OCI-LY1 (cell line): ENCODE measurements around the gene REXO1.
A peak's percentile ranks its signal among the peaks of the same experiment; 100 is the strongest.

Experiments
- H2AFZ ChIP-seq: fragments of 200-600 bp; sonication (generic), shearing (Covaris generic); 2 replicates; pipeline ENCODE4 v1.6.0; 2014; ENCODE audit warnings: antibody characterized with exemption, mild to moderate bottlenecking, low read length
- H3F3A ChIP-seq: fragments of 200-600 bp; sonication (generic), shearing (Covaris generic); 2 replicates; pipeline ENCODE4 v1.6.0; 2014; ENCODE audit warnings: mild to moderate bottlenecking, antibody characterized with exemption, low read length, moderate library complexity; ENCODE audit not compliant: insufficient read depth
- H3K27ac ChIP-seq: fragments of 200-600 bp; sonication (generic); 2 replicates; pipeline ENCODE4 v1.5.1; 2014; ENCODE audit warnings: low read length, mixed run types, mild to moderate bottlenecking, low read depth; ENCODE audit not compliant: poor library complexity, severe bottlenecking
- H3K27me3 ChIP-seq: fragments of 200-600 bp; sonication (generic); 2 replicates; pipeline ENCODE4 v1.6.0; 2014; ENCODE audit warnings: antibody characterized with exemption, mild to moderate bottlenecking, low read length, moderate library complexity; ENCODE audit not compliant: insufficient read depth
- H3K36me3 ChIP-seq: fragments of 200-600 bp; sonication (generic); 2 replicates; pipeline ENCODE4 v1.6.1; 2014; ENCODE audit warnings: mild to moderate bottlenecking, antibody characterized with exemption, low read length, moderate library complexity, mixed read lengths; ENCODE audit not compliant: insufficient read depth
- H3K4me1 ChIP-seq: fragments of 200-600 bp; sonication (generic); 2 replicates; pipeline ENCODE4 v1.5.1; 2014; ENCODE audit warnings: mild to moderate bottlenecking, low read length, moderate library complexity; ENCODE audit not compliant: insufficient read depth, severe bottlenecking
- H3K4me2 ChIP-seq: fragments of 200-600 bp; sonication (generic), shearing (Covaris generic); 2 replicates; pipeline ENCODE4 v1.6.1; 2014; ENCODE audit warnings: low read length
- H3K4me3 ChIP-seq: fragments of 200-600 bp; sonication (generic); 2 replicates; pipeline ENCODE4 v1.5.1; 2014; ENCODE audit warnings: low read length, low read depth, mild to moderate bottlenecking, mixed read lengths; ENCODE audit not compliant: poor library complexity, severe bottlenecking
- H3K79me2 ChIP-seq: fragments of 200-600 bp; shearing (Covaris generic); 2 replicates; pipeline ENCODE4 v1.6.1; 2016; ENCODE audit warnings: mixed run types, low read length, mixed read lengths; ENCODE audit not compliant: insufficient read depth
- H3K9ac ChIP-seq: fragments of 200-600 bp; sonication (generic), shearing (Covaris generic); 2 replicates; pipeline ENCODE4 v1.6.1; 2014; ENCODE audit warnings: mild to moderate bottlenecking, low read length, mixed read lengths
- H3K9me2 ChIP-seq: fragments of 200-600 bp; sonication (generic), shearing (Covaris generic); 2 replicates; pipeline ENCODE4 v1.6.1; 2014; ENCODE audit warnings: low read depth, mild to moderate bottlenecking, low read length, mixed read lengths
- H3K9me3 ChIP-seq: fragments of 200-600 bp; shearing (Covaris generic); 2 replicates; pipeline ENCODE4 v1.6.1; 2014; ENCODE audit warnings: low read length, mixed read lengths
- H4K20me1 ChIP-seq: fragments of 200-600 bp; sonication (generic), shearing (Covaris generic); 2 replicates; pipeline ENCODE4 v1.6.0; 2016; ENCODE audit warnings: mild to moderate bottlenecking, low read length; ENCODE audit not compliant: insufficient read depth
- EZH2 ChIP-seq: fragments of 200-600 bp; sonication (generic), shearing (Covaris generic); IDR thresholded peaks from 2 replicates; pipeline ENCODE4 v1.8.0; 2017; ENCODE audit warnings: borderline replicate concordance, mixed run types, mild to moderate bottlenecking, antibody characterized with exemption, low read length, moderate library complexity, mixed read lengths
- TF ChIP-seq, protein P1 (sequence below): fragments of 200-600 bp; sonication (generic), shearing (Covaris generic); IDR thresholded peaks from 2 replicates; pipeline ENCODE4 v1.5.1; 2017; ENCODE audit warnings: mild to moderate bottlenecking, antibody characterized with exemption, low read length, moderate library complexity, mixed read lengths

Gene REXO1

DNA sequence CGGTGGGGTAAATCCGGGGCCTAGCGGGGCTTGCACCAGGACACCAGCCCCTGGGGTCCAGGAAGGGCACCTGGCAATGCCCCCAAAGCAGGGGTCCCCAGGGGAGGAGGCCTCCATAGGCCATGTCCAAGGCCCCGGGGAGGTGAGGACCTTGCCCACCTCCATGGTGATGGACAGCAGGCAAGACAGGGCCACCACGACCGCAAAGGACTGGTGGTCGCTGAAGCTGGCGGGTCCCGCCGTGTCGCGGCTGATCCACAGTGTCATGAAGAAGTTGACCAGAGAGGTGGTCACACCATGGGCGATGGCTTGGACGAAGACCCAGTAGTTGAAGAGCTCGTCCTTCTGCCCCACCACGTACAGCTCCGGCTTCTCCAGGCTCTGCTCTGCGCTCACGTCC lies 63.0 kb downstream of the REXO1 start:
- TF ChIP-seq, protein P1, sequence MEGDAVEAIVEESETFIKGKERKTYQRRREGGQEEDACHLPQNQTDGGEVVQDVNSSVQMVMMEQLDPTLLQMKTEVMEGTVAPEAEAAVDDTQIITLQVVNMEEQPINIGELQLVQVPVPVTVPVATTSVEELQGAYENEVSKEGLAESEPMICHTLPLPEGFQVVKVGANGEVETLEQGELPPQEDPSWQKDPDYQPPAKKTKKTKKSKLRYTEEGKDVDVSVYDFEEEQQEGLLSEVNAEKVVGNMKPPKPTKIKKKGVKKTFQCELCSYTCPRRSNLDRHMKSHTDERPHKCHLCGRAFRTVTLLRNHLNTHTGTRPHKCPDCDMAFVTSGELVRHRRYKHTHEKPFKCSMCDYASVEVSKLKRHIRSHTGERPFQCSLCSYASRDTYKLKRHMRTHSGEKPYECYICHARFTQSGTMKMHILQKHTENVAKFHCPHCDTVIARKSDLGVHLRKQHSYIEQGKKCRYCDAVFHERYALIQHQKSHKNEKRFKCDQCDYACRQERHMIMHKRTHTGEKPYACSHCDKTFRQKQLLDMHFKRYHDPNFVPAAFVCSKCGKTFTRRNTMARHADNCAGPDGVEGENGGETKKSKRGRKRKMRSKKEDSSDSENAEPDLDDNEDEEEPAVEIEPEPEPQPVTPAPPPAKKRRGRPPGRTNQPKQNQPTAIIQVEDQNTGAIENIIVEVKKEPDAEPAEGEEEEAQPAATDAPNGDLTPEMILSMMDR, result no peak
- TF ChIP-seq EZH2, result no peak
- Histone ChIP-seq H3K79me2 (no peaks in the 10 kb centered on the region), H3K4me1 (peaks cover 6% of the 10 kb centered on the region), H3K9ac (no peak overlapping the region), H3F3A (no peaks in the 10 kb centered on the region), H3K36me3 (no peaks in the 10 kb centered on the region), H3K4me2 (no peak overlapping the region), H3K27ac (no peak overlapping the region), H2AFZ (no peak overlapping the region), H4K20me1 (no peaks in the 10 kb centered on the region), H3K27me3 (peaks cover 16% of the 10 kb centered on the region; the same call in 1 of the 2 replicates), H3K9me2 (no peaks in the 10 kb centered on the region), H3K4me3 (no peak overlapping the region), H3K9me3 (peaks cover 4% of the 10 kb centered on the region)

- H3K4me2 ChIP-seq, result peak overlapping the region; percentile 29; the same call in 1 of the 2 replicates
- peaks cover 16% of the 10 kb centered on the region; the same call in 1 of the 2 replicates for H3K27me3 ChIP-seq
- no peaks in the 10 kb centered on the region for H3K79me2 ChIP-seq
- H3K27ac ChIP-seq, result no peak overlapping the region
- peaks cover 4% of the 10 kb centered on the region for H3K9me3 ChIP-seq
- H3K4me1 ChIP-seq, result peaks cover 6% of the 10 kb centered on the region
- no peak overlapping the region for H3K9ac ChIP-seq
- H3K4me3 ChIP-seq, result no peak overlapping the region
- no peak for TF ChIP-seq EZH2
- TF ChIP-seq, protein P1, result no peak
- H3K9me2 ChIP-seq, result no peaks in the 10 kb centered on the region
- no peaks in the 10 kb centered on the region for H3K36me3 ChIP-seq
- no peaks in the 10 kb centered on the region for H3F3A ChIP-seq
- H4K20me1 ChIP-seq, result no peaks in the 10 kb centered on the region
- H2AFZ ChIP-seq, result no peak overlapping the region
Measured at GRCh38 chr19:1783874-1784273, 64.4 kb downstream of the REXO1 start.

GRCh38 chr19:1783354-1783753 lies 64.9 kb downstream of the REXO1 start:
- no peaks in the 10 kb centered on the region for H3K36me3 ChIP-seq
- H3F3A ChIP-seq, result no peaks in the 10 kb centered on the region
- no peak overlapping the region for H2AFZ ChIP-seq
- peaks cover 16% of the 10 kb centered on the region; the same call in 1 of the 2 replicates for H3K27me3 ChIP-seq
- H3K4me1 ChIP-seq, result peaks cover 6% of the 10 kb centered on the region
- peaks cover 4% of the 10 kb centered on the region for H3K9me3 ChIP-seq
- no peak overlapping the region for H3K4me3 ChIP-seq
- no peaks in the 10 kb centered on the region for H3K79me2 ChIP-seq
- H3K9ac ChIP-seq, result no peak overlapping the region
- TF ChIP-seq EZH2, result no peak
- TF ChIP-seq, protein P1, result no peak
- no peak overlapping the region for H3K4me2 ChIP-seq
- H4K20me1 ChIP-seq, result no peaks in the 10 kb centered on the region
- no peaks in the 10 kb centered on the region for H3K9me2 ChIP-seq
- H3K27ac ChIP-seq, result no peak overlapping the region
